Activated CD8-positive, alpha-beta T cell treated with anti-CD3 and anti-CD28 coated beads for 36 hours (primary cell): ENCODE measurements around the gene SIRT2. TPM values are rescaled to one million over a fixed set of nuclear protein-coding genes. Genes with fewer than 3 reads are reported as not detected.

Source experiments
- ATAC-seq: fragments of 200-7000 bp; cut with Tn5 transposase; one replicate; pipeline ENCODE4 v1.10.0; 2021; ENCODE audit warnings: mild to moderate bottlenecking, moderate library complexity
- CTCF ChIA-PET: fragments of 350-600 bp; sonication (Branson Sonifier 250); formaldehyde crosslinking; loops from one replicate; lab custom pipeline; 2021; ENCODE audit warnings: antibody characterized with exemption; lab: Charles Lee
- POLR2A ChIA-PET: fragments of 350-600 bp; sonication (Branson Sonifier 250); formaldehyde crosslinking; loops from one replicate; lab custom pipeline; 2021; ENCODE audit warnings: antibody characterized with exemption; lab: Charles Lee
- DNase-seq: peaks from one replicate; pipeline ENCODE4 v3.0.0-alpha.2; 2020
- H3K27ac Mint-ChIP-seq: one replicate; pipeline ENCODE4 v1.8.0; 2021; ENCODE audit warnings: mild to moderate bottlenecking, mixed read lengths
- H3K27me3 Mint-ChIP-seq: one replicate; pipeline ENCODE4 v1.8.0; 2021; ENCODE audit warnings: mixed read lengths
- H3K36me3 Mint-ChIP-seq: one replicate; pipeline ENCODE4 v1.8.0; 2021; ENCODE audit warnings: low read depth, mixed read lengths
- H3K4me1 Mint-ChIP-seq: one replicate; pipeline ENCODE4 v1.8.0; 2021; ENCODE audit warnings: low read depth, mixed read lengths
- H3K4me3 Mint-ChIP-seq: one replicate; pipeline ENCODE4 v1.8.0; 2021; ENCODE audit warnings: mild to moderate bottlenecking, moderate library complexity, mixed read lengths
- H3K9me3 Mint-ChIP-seq: one replicate; pipeline ENCODE4 v1.8.0; 2021; ENCODE audit warnings: mixed read lengths
- intact Hi-C: fragments of 100-400 bp; cut with micrococcal nuclease; formaldehyde crosslinking; loops from one replicate; pipeline ENCODE4 v1.10.0; 2022
- total RNA-seq, 2 experiments: library from RNA; stranded (reverse); gene quantifications; one replicate each; pipeline ENCODE4 v1.2.3, GENCODE V29; 2021
- TF ChIP-seq, protein P1 (sequence below): fragments of 200-600 bp; IDR thresholded peaks from one replicate; pipeline ENCODE4 v1.8.0; 2022; ENCODE audit warnings: antibody characterized with exemption, mild to moderate bottlenecking

The SIRT2 gene
- total RNA-seq, 2 experiments from 2014 or later: 20.0 to 21.5 TPM

DNA sequence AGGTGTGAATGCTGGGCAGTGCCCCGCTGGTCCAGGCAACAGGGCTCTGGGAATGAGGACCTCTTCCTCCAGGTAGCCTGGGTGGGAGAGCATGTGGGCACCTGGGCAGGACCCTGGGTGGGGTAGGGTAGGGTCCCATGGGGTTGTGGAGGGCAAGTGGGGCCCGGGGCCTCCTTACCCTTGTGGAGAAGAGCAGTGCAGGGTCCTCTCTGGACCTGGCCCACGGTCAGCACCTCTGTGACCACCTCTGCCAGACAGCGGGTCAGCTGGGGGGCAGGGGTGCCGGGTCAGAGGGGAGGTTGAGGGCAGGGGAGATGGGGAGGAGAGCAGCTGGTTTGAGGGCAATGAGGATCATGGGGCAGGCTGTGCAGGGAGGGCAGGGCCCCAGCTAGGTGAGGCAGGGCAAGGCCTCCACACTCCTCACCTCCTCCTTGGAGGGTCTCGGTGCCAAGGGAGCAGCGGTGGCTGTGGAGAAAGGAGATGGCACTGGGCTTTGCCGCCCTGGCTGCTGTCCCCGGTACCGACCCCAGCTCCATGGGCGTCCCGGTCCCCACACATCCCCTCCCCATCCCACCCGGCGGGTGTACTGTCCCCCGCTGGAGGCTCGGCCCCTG lies 12.1 kb upstream of the SIRT2 start:
- H3K4me3 Mint-ChIP-seq: no peak overlapping the region
- ChIA-PET CTCF (no interaction called here), POLR2A (interaction anchor here (1.5 kb wide), 1 partner anchor 11 kb away, joined by 6 read pairs; the partner anchor contains the start of gene NFKBIB)
- TF ChIP-seq, protein P1, sequence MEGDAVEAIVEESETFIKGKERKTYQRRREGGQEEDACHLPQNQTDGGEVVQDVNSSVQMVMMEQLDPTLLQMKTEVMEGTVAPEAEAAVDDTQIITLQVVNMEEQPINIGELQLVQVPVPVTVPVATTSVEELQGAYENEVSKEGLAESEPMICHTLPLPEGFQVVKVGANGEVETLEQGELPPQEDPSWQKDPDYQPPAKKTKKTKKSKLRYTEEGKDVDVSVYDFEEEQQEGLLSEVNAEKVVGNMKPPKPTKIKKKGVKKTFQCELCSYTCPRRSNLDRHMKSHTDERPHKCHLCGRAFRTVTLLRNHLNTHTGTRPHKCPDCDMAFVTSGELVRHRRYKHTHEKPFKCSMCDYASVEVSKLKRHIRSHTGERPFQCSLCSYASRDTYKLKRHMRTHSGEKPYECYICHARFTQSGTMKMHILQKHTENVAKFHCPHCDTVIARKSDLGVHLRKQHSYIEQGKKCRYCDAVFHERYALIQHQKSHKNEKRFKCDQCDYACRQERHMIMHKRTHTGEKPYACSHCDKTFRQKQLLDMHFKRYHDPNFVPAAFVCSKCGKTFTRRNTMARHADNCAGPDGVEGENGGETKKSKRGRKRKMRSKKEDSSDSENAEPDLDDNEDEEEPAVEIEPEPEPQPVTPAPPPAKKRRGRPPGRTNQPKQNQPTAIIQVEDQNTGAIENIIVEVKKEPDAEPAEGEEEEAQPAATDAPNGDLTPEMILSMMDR: no peak
- no peaks in the 10 kb centered on the region for H3K9me3 Mint-ChIP-seq
- H3K4me1 Mint-ChIP-seq: peaks cover 26% of the 10 kb centered on the region
- intact Hi-C loops: no loop called here
- no peak overlapping the region for H3K27ac Mint-ChIP-seq
- H3K36me3 Mint-ChIP-seq: peaks cover 23% of the 10 kb centered on the region
- DNase-seq (no peak), ATAC-seq (no peak)
- H3K27me3 Mint-ChIP-seq: no peaks in the 10 kb centered on the region

DNA sequence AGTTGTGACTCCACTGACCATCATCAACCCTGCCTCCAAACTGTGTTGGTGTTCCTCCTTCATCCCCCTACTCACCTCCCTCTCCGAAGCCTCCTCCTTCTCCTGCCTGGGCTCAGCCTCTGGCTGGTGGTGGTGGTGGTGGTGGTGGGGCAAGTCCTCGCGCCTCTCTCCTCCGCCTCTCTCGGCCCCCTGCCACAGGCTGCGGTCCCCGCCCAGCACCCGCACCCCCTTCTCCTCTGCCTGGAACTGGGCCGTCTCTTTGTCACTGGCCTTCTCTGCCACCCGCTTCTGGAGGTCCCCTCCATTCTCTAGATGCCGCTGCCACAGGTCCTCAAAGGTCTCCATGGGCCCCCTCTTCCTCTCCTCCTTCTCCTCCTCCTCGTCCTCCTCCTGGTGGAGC lies 11.1 kb upstream of the SIRT2 start:
- ATAC-seq (no peak), DNase-seq (no peak)
- Mint-ChIP-seq H3K9me3 (no peaks in the 10 kb centered on the region), H3K4me1 (peaks cover 26% of the 10 kb centered on the region), H3K27ac (no peak overlapping the region), H3K36me3 (peaks cover 25% of the 10 kb centered on the region), H3K27me3 (no peaks in the 10 kb centered on the region), H3K4me3 (no peak overlapping the region)
- intact Hi-C loops: no loop called here
- ChIA-PET CTCF (no interaction called here), POLR2A (no interaction called here)
- TF ChIP-seq, protein P1: no peak

DNA sequence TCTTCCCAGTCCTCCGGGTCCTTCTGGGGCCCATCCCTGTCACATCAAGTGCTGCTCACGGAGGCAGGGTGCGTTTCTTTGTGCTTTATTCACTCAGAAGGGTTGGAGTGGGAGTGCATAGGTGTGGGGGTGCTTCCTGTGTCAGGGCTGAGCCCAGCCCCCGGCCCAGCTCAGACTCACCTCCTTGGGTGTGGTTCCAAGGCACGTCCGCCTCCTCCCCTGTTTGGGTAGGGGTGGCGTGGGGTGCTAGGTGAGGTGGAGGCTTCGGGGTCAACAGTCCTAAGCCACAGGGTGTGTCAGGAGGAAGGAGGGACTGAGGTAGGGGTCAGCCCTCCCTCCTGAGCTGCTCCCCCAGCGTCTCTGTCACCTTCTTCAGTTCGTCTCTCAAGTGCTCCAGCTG lies 9.5 kb upstream of the SIRT2 start:
- Mint-ChIP-seq H3K4me3 (no peak overlapping the region), H3K9me3 (no peaks in the 10 kb centered on the region), H3K4me1 (peaks cover 30% of the 10 kb centered on the region), H3K27me3 (no peaks in the 10 kb centered on the region), H3K36me3 (peaks cover 31% of the 10 kb centered on the region), H3K27ac (peak overlapping the region; percentile 68)
- intact Hi-C loops: no loop called here
- POLR2A ChIA-PET: interaction anchor here (0.6 kb wide), 1 partner anchor 267 kb away, joined by 3 read pairs; no protein-coding TSS in a partner anchor
- peak; percentile 26 for DNase-seq
- CTCF ChIA-PET: interaction anchor here (1.1 kb wide), 1 partner anchor 21 kb away, joined by 4 read pairs; no protein-coding TSS in a partner anchor
- TF ChIP-seq, protein P1: no peak
- ATAC-seq: peak; percentile 35

DNA sequence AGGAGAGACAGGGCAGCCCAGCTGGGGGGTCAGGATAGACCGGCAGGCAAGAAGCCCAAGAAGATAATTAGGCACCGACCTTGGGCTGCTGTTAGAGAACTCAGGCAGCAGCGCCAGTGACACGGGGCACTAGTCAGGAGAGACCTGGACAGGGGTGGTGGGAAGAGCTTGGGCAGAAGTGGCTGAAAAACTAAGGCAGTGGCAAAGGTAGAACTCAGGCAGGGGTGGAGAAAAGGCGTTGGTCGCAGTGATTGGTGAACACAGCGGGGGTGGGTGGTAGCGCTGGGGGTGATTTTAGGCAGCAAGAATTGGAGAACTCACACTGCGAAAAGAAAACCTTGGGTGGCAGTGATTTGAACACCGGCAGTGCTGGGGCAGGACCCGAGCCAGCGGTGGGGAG lies 8.3 kb upstream of the SIRT2 start:
- Mint-ChIP-seq H3K4me1 (peaks cover 26% of the 10 kb centered on the region), H3K27me3 (no peaks in the 10 kb centered on the region), H3K36me3 (peaks cover 34% of the 10 kb centered on the region), H3K9me3 (no peaks in the 10 kb centered on the region), H3K27ac (peak overlapping the region; percentile 57), H3K4me3 (no peak overlapping the region)
- no peak for DNase-seq
- POLR2A ChIA-PET: no interaction called here
- no peak for ATAC-seq
- CTCF ChIA-PET: interaction anchor here (1.4 kb wide), 1 partner anchor 23 kb away, joined by 5 read pairs; the partner anchor contains the start of genes MRPS12 and SARS2
- TF ChIP-seq, protein P1: no peak
- intact Hi-C loops: no loop called here

DNA sequence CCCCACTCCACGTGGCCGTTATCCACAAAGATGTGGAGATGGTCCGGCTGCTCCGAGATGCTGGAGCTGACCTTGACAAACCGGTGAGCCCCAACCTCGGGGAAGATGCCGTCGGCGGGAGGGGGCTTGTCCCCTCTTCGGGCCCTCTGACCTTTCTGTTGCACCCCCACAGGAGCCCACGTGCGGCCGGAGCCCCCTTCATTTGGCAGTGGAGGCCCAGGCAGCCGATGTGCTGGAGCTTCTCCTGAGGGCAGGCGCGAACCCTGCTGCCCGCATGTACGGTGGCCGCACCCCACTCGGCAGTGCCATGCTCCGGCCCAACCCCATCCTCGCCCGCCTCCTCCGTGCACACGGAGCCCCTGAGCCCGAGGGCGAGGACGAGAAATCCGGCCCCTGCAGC lies 7.8 kb upstream of the SIRT2 start:
- no peak for DNase-seq
- TF ChIP-seq, protein P1: no peak
- intact Hi-C loops: no loop called here
- H3K36me3 Mint-ChIP-seq: peaks cover 34% of the 10 kb centered on the region
- H3K27ac Mint-ChIP-seq: no peak overlapping the region
- CTCF ChIA-PET: interaction anchor here (1.0 to 1.4 kb wide), 2 partner anchors 20 to 23 kb away, joined by 3 to 5 read pairs; partner anchors contain the start of genes MRPS12 and SARS2
- peaks cover 22% of the 10 kb centered on the region for H3K4me1 Mint-ChIP-seq
- ATAC-seq: no peak
- no peak overlapping the region for H3K4me3 Mint-ChIP-seq
- POLR2A ChIA-PET: no interaction called here
- no peaks in the 10 kb centered on the region for H3K9me3 Mint-ChIP-seq
- no peaks in the 10 kb centered on the region for H3K27me3 Mint-ChIP-seq
